IPS DF 6.9 (cell line): ENCODE data around the gene ZC3H13.

Experiments
- DNase-seq: peaks from one replicate; pipeline ENCODE4 v3.0.0-alpha.2; 2013; ENCODE audit warnings: low read depth, low spot score
- H3K27ac ChIP-seq: one replicate; pipeline ENCODE4 v1.5.1; 2013; ENCODE audit warnings: low read length, control low read depth
- H3K27me3 ChIP-seq: 2 replicates; pipeline ENCODE4 v1.6.1; 2013; ENCODE audit warnings: mild to moderate bottlenecking, low read length; ENCODE audit not compliant: control insufficient read depth, insufficient read depth
- H3K36me3 ChIP-seq: 2 replicates; pipeline ENCODE4 v1.6.1; 2013; ENCODE audit warnings: low read length; ENCODE audit not compliant: control insufficient read depth, insufficient read depth
- H3K4me1 ChIP-seq: 2 replicates; pipeline ENCODE4 v1.6.1; 2013; ENCODE audit warnings: low read length; ENCODE audit not compliant: control insufficient read depth, insufficient read depth
- H3K4me3 ChIP-seq: 2 replicates; pipeline ENCODE4 v1.5.1; 2013; ENCODE audit warnings: mild to moderate bottlenecking, low read length
- H3K9me3 ChIP-seq: 2 replicates; pipeline ENCODE4 v1.6.1; 2013; ENCODE audit warnings: low read length, inconsistent platforms; ENCODE audit not compliant: control insufficient read depth, insufficient read depth
- WGBS: extraction: QIAGEN DNeasy Blood & Tissue Kit; methylation state at CpG from one replicate; pipeline ENCODE4 v1.1.7; 2013; ENCODE audit warnings: mixed read lengths, missing lambda C conversion rate; ENCODE audit not compliant: insufficient read length, insufficient coverage; 5-methylcytosine and 5-hydroxymethylcytosine counted together

Gene ZC3H13

GRCh38 chr13:45940061-45940460 is 112.5 kb downstream of the ZC3H13 start:
- no peaks in the 10 kb centered on the region for H3K4me1 ChIP-seq
- H3K27me3 ChIP-seq: no peaks in the 10 kb centered on the region
- DNase-seq: no peak
- H3K36me3 ChIP-seq: no peaks in the 10 kb centered on the region
- H3K9me3 ChIP-seq: no peaks in the 10 kb centered on the region
- WGBS: no CpG with 5 or more reads among the region's 2 CpGs
- H3K27ac ChIP-seq: no peak overlapping the region
- no peak overlapping the region for H3K4me3 ChIP-seq

- H3K36me3 ChIP-seq: no peaks in the 10 kb centered on the region
- WGBS: no CpG with 5 or more reads among the region's 4 CpGs
- no peak overlapping the region for H3K4me3 ChIP-seq
- H3K27me3 ChIP-seq: no peaks in the 10 kb centered on the region
- H3K4me1 ChIP-seq: no peaks in the 10 kb centered on the region
- no peaks in the 10 kb centered on the region for H3K9me3 ChIP-seq
- no peak overlapping the region for H3K27ac ChIP-seq
- DNase-seq: no peak
These were observed 115.9 kb downstream of the ZC3H13 start for GRCh38 chr13:45936621-45937020.

- no CpG with 5 or more reads among the region's 5 CpGs for WGBS
- DNase-seq: no peak
- H3K9me3 ChIP-seq: no peaks in the 10 kb centered on the region
- no peak overlapping the region for H3K4me3 ChIP-seq
- H3K36me3 ChIP-seq: no peaks in the 10 kb centered on the region
- H3K27me3 ChIP-seq: no peaks in the 10 kb centered on the region
- H3K27ac ChIP-seq: no peak overlapping the region
- H3K4me1 ChIP-seq: no peaks in the 10 kb centered on the region
These were observed 118.3 kb downstream of the ZC3H13 start for GRCh38 chr13:45934283-45934682.

- Histone ChIP-seq H3K27me3 (no peaks in the 10 kb centered on the region), H3K9me3 (no peaks in the 10 kb centered on the region), H3K36me3 (no peaks in the 10 kb centered on the region), H3K4me1 (no peaks in the 10 kb centered on the region), H3K27ac (no peak overlapping the region), H3K4me3 (no peak overlapping the region)
- no peak for DNase-seq
- whole genome bisulfite sequencing: no CpG with 5 or more reads among the region's 18 CpGs
These were observed 119.2 kb downstream of the ZC3H13 start for GRCh38 chr13:45933203-45933908.

GRCh38 chr13:45932676-45933075 is 119.9 kb downstream of the ZC3H13 start:
- WGBS: no CpG with 5 or more reads among the region's 3 CpGs
- Histone ChIP-seq H3K4me1 (no peaks in the 10 kb centered on the region), H3K27me3 (no peaks in the 10 kb centered on the region), H3K9me3 (no peaks in the 10 kb centered on the region), H3K36me3 (no peaks in the 10 kb centered on the region), H3K27ac (no peak overlapping the region), H3K4me3 (no peak overlapping the region)
- DNase-seq: no peak

- WGBS: no CpG with 5 or more reads among the region's 5 CpGs
- H3K4me3 ChIP-seq: no peak overlapping the region
- H3K27ac ChIP-seq: no peak overlapping the region
- no peak for DNase-seq
- no peaks in the 10 kb centered on the region for H3K9me3 ChIP-seq
- no peaks in the 10 kb centered on the region for H3K27me3 ChIP-seq
- H3K4me1 ChIP-seq: no peaks in the 10 kb centered on the region
- H3K36me3 ChIP-seq: no peaks in the 10 kb centered on the region
These were observed 120.4 kb downstream of the ZC3H13 start for GRCh38 chr13:45932172-45932571.

GRCh38 chr13:45931211-45931610 is 121.3 kb downstream of the ZC3H13 start:
- no peaks in the 10 kb centered on the region for H3K4me1 ChIP-seq
- H3K4me3 ChIP-seq: no peak overlapping the region
- no peak for DNase-seq
- no peaks in the 10 kb centered on the region for H3K9me3 ChIP-seq
- H3K27ac ChIP-seq: no peak overlapping the region
- no peaks in the 10 kb centered on the region for H3K27me3 ChIP-seq
- WGBS: no CpG with 5 or more reads among the region's 3 CpGs
- no peaks in the 10 kb centered on the region for H3K36me3 ChIP-seq

- no peaks in the 10 kb centered on the region for H3K9me3 ChIP-seq
- WGBS: no CpG with 5 or more reads among the region's 7 CpGs
- no peaks in the 10 kb centered on the region for H3K4me1 ChIP-seq
- DNase-seq: no peak
- no peak overlapping the region for H3K27ac ChIP-seq
- H3K4me3 ChIP-seq: no peak overlapping the region
- H3K27me3 ChIP-seq: no peaks in the 10 kb centered on the region
- H3K36me3 ChIP-seq: no peaks in the 10 kb centered on the region
These were observed 122.4 kb downstream of the ZC3H13 start for GRCh38 chr13:45930177-45930576.

- no peaks in the 10 kb centered on the region for H3K27me3 ChIP-seq
- no peaks in the 10 kb centered on the region for H3K9me3 ChIP-seq
- H3K36me3 ChIP-seq: no peaks in the 10 kb centered on the region
- H3K4me3 ChIP-seq: no peak overlapping the region
- DNase-seq: no peak
- H3K27ac ChIP-seq: no peak overlapping the region
- no CpG with 5 or more reads among the region's 2 CpGs for WGBS
- H3K4me1 ChIP-seq: no peaks in the 10 kb centered on the region
These were observed 123.7 kb downstream of the ZC3H13 start for GRCh38 chr13:45928843-45929242.

- Histone ChIP-seq H3K4me1 (no peaks in the 10 kb centered on the region), H3K27ac (no peak overlapping the region), H3K9me3 (no peaks in the 10 kb centered on the region), H3K27me3 (no peaks in the 10 kb centered on the region), H3K4me3 (no peak overlapping the region), H3K36me3 (no peaks in the 10 kb centered on the region)
- no peak for DNase-seq
- WGBS: no CpG with 5 or more reads among the region's 5 CpGs
These were observed 124.4 kb downstream of the ZC3H13 start for GRCh38 chr13:45928176-45928575.

GRCh38 chr13:45926741-45927140 is 125.8 kb downstream of the ZC3H13 start:
- H3K27ac ChIP-seq: no peak overlapping the region
- H3K9me3 ChIP-seq: no peaks in the 10 kb centered on the region
- WGBS: no CpG with 5 or more reads among the region's 3 CpGs
- no peaks in the 10 kb centered on the region for H3K4me1 ChIP-seq
- no peak overlapping the region for H3K4me3 ChIP-seq
- H3K27me3 ChIP-seq: no peaks in the 10 kb centered on the region
- no peak for DNase-seq
- no peaks in the 10 kb centered on the region for H3K36me3 ChIP-seq
